Subcutaneous abdominal adipose tissue (tissue), 5 donors: ENCODE results near the gene ANO10.

Experiments used
- H3K27ac ChIP-seq: one replicate; pipeline ENCODE4 v1.7.0; 2013; ENCODE audit warnings: low read depth, mild to moderate bottlenecking, inconsistent platforms, low read length, moderate library complexity
- H3K27me3 ChIP-seq, 5 donors: one replicate each; pipeline ENCODE4 v1.7.0; 2013; ENCODE audit warnings: low read length in 5 of 5, inconsistent platforms in 1 of 5; ENCODE audit not compliant: control insufficient read depth in 5 of 5, insufficient read depth in 4 of 5
- H3K36me3 ChIP-seq, 5 donors: one replicate each; pipeline ENCODE4 v1.7.0; 2013; ENCODE audit warnings: low read length in 5 of 5; ENCODE audit not compliant: control insufficient read depth in 5 of 5, insufficient read depth in 5 of 5
- H3K4me1 ChIP-seq, 5 donors: one replicate each; pipeline ENCODE4 v1.7.0; 2013; ENCODE audit warnings: low read length in 5 of 5, mild to moderate bottlenecking in 3 of 5, moderate library complexity in 1 of 5; ENCODE audit not compliant: control insufficient read depth in 5 of 5, insufficient read depth in 5 of 5
- H3K4me3 ChIP-seq, 5 donors: one replicate each; pipeline ENCODE4 v1.7.0; 2013; ENCODE audit warnings: low read length in 5 of 5, low read depth in 1 of 5
- H3K9ac ChIP-seq, 5 donors: one replicate each; pipeline ENCODE4 v1.7.0; 2013; ENCODE audit warnings: low read length in 5 of 5, mild to moderate bottlenecking in 4 of 5, moderate library complexity in 3 of 5
- H3K9me3 ChIP-seq, 5 donors: one replicate each; pipeline ENCODE4 v1.7.0; 2013; ENCODE audit warnings: low read length in 5 of 5; ENCODE audit not compliant: control insufficient read depth in 5 of 5
- donor health status: healthy.
- donor health status: healthy.
- donor health status: healthy.
- donor health status: healthy.
- donor health status: healthy.

Gene ANO10

GRCh38 chr3:43341788-43342187 lies 280.0 kb downstream of the ANO10 start:
- Histone ChIP-seq H3K4me3 (no peak overlapping the region), H3K9ac (no peak overlapping the region), H3K27me3 (no peaks in the 10 kb centered on the region), H3K27ac (peak overlapping the region; percentile 17), H3K9me3 (peaks cover 6 to 20% (median 18%) of the 10 kb centered on the region in 5 donors), H3K4me1 (peaks cover 0 to 29% (median 12%) of the 10 kb centered on the region in 5 donors), H3K36me3 (peaks cover 46 to 88% (median 80%) of the 10 kb centered on the region in 5 donors)

GRCh38 chr3:43340403-43340802 lies 281.4 kb downstream of the ANO10 start:
- H3K36me3 ChIP-seq = peaks cover 55 to 82% (median 78%) of the 10 kb centered on the region in 5 donors

GRCh38 chr3:43338295-43338694 lies 283.5 kb downstream of the ANO10 start:
- Histone ChIP-seq H3K36me3 (peaks cover 54 to 75% (median 69%) of the 10 kb centered on the region in 5 donors), H3K4me1 (peaks cover 0 to 3% (median 0%) of the 10 kb centered on the region in 5 donors), H3K27ac (no peak overlapping the region), H3K27me3 (no peaks in the 10 kb centered on the region), H3K4me3 (no peak overlapping the region), H3K9ac (no peak overlapping the region), H3K9me3 (peaks cover 9 to 36% (median 31%) of the 10 kb centered on the region in 5 donors)

More at GRCh38 chr3:43340403-43340802, 281.4 kb downstream of the ANO10 start:
- no peaks in the 10 kb centered on the region for H3K27me3 ChIP-seq
- no peak overlapping the region for H3K27ac ChIP-seq
- peaks cover 7 to 33% (median 31%) of the 10 kb centered on the region in 5 donors for H3K9me3 ChIP-seq
- peaks cover 0 to 17% (median 6%) of the 10 kb centered on the region in 5 donors for H3K4me1 ChIP-seq
- no peak overlapping the region for H3K4me3 ChIP-seq
- no peak overlapping the region for H3K9ac ChIP-seq

GRCh38 chr3:43335799-43336198 lies 286.0 kb downstream of the ANO10 start:
- peaks cover 40 to 67% (median 55%) of the 10 kb centered on the region in 5 donors for H3K36me3 ChIP-seq
- no peaks in the 10 kb centered on the region for H3K27me3 ChIP-seq
- H3K27ac ChIP-seq = no peak overlapping the region
- no peak overlapping the region for H3K9ac ChIP-seq
- H3K4me3 ChIP-seq = no peak overlapping the region
- H3K9me3 ChIP-seq = peaks cover 9 to 36% (median 31%) of the 10 kb centered on the region in 5 donors
- H3K4me1 ChIP-seq = no peaks in the 10 kb centered on the region

GRCh38 chr3:43334976-43335375 lies 286.8 kb downstream of the ANO10 start:
- peaks cover 9 to 36% (median 27%) of the 10 kb centered on the region in 5 donors for H3K9me3 ChIP-seq
- no peak overlapping the region for H3K27ac ChIP-seq
- no peaks in the 10 kb centered on the region for H3K4me1 ChIP-seq
- H3K27me3 ChIP-seq = no peaks in the 10 kb centered on the region
- no peak overlapping the region for H3K4me3 ChIP-seq
- H3K9ac ChIP-seq = no peak overlapping the region
- peaks cover 34 to 59% (median 47%) of the 10 kb centered on the region in 5 donors for H3K36me3 ChIP-seq

GRCh38 chr3:43331381-43331780 lies 290.4 kb downstream of the ANO10 start:
- Histone ChIP-seq H3K4me3 (no peak overlapping the region), H3K4me1 (peaks cover 5 to 26% (median 24%) of the 10 kb centered on the region in 5 donors), H3K27me3 (no peaks in the 10 kb centered on the region), H3K36me3 (peaks cover 15 to 32% (median 25%) of the 10 kb centered on the region in 5 donors), H3K9me3 (peaks cover 4 to 12% (median 8%) of the 10 kb centered on the region in 5 donors), H3K9ac (no peak overlapping the region), H3K27ac (no peak overlapping the region)

- no peak overlapping the region for H3K4me3 ChIP-seq
- H3K4me1 ChIP-seq = peaks cover 8 to 30% (median 28%) of the 10 kb centered on the region in 5 donors
- peaks cover 4 to 8% (median 5%) of the 10 kb centered on the region in 5 donors for H3K9me3 ChIP-seq
- no peak overlapping the region for H3K9ac ChIP-seq
- no peak overlapping the region for H3K27ac ChIP-seq
- H3K36me3 ChIP-seq = peaks cover 12 to 28% (median 22%) of the 10 kb centered on the region in 5 donors
- no peaks in the 10 kb centered on the region for H3K27me3 ChIP-seq
These were observed 290.8 kb downstream of the ANO10 start for GRCh38 chr3:43330981-43331380.

- peaks cover 9 to 51% (median 40%) of the 10 kb centered on the region in 5 donors for H3K4me1 ChIP-seq
These were observed 293.2 kb downstream of the ANO10 start for GRCh38 chr3:43328653-43329052.

GRCh38 chr3:43327582-43327979 lies 294.2 kb downstream of the ANO10 start:
- peak overlapping the region; percentile 12 to 76 (median 48) for H3K9ac ChIP-seq
- H3K27me3 ChIP-seq = no peaks in the 10 kb centered on the region
- peaks cover 9 to 51% (median 40%) of the 10 kb centered on the region in 5 donors for H3K4me1 ChIP-seq
- H3K4me3 ChIP-seq = no peak overlapping the region
- peak overlapping the region; percentile 92 for H3K27ac ChIP-seq
- H3K36me3 ChIP-seq = peaks cover 0 to 7% (median 4%) of the 10 kb centered on the region in 5 donors
- H3K9me3 ChIP-seq = no peaks in the 10 kb centered on the region

More at GRCh38 chr3:43328653-43329052, 293.2 kb downstream of the ANO10 start:
- Histone ChIP-seq H3K9ac (peak overlapping the region in 1 of 5 donors; percentile 21), H3K27me3 (no peaks in the 10 kb centered on the region), H3K27ac (peak overlapping the region; percentile 92), H3K36me3 (peaks cover 0 to 17% (median 11%) of the 10 kb centered on the region in 5 donors), H3K9me3 (no peaks in the 10 kb centered on the region), H3K4me3 (no peak overlapping the region)

GRCh38 chr3:43326891-43327581 lies 294.8 kb downstream of the ANO10 start:
- Histone ChIP-seq H3K9me3 (no peaks in the 10 kb centered on the region), H3K4me1 (peaks cover 9 to 53% (median 40%) of the 10 kb centered on the region in 5 donors), H3K27ac (peak overlapping the region; percentile 92), H3K36me3 (peaks cover 0 to 1% (median 0%) of the 10 kb centered on the region in 5 donors), H3K4me3 (peak overlapping the region in 1 of 5 donors; percentile 28), H3K9ac (peak overlapping the region; percentile 45 to 76 (median 53)), H3K27me3 (no peaks in the 10 kb centered on the region)
